K562 (cell line): ENCODE results near the gene CBX4. TPM values are rescaled to one million over a fixed set of nuclear protein-coding genes. Genes with fewer than 3 reads are reported as not detected.

ENCODE experiments used
- CBFB ChIP-seq: sonication (generic); formaldehyde crosslinking; IDR thresholded peaks from 2 replicates; pipeline ENCODE4 v1.4.0; 2020; ENCODE audit warnings: mild to moderate bottlenecking, missing genetic modification reagents
- GTF3C2 ChIP-seq: IDR thresholded peaks from 3 replicates; pipeline ENCODE4 v1.6.1; 2011; ENCODE audit warnings: borderline replicate concordance, mild to moderate bottlenecking, moderate library complexity; ENCODE audit not compliant: insufficient read length; ENCODE audit errors: extremely low read depth
- HOMEZ ChIP-seq: fragments of 250-450 bp; sonication (Bioruptor Pico); IDR thresholded peaks from 2 replicates; pipeline ENCODE4 v1.4.0; 2020; ENCODE audit warnings: mild to moderate bottlenecking, moderate library complexity
- PHTF2 ChIP-seq: fragments of 250-450 bp; sonication (Bioruptor Pico); IDR thresholded peaks from 2 replicates; pipeline ENCODE4 v1.5.0; 2021; ENCODE audit warnings: mild to moderate bottlenecking
- PURB ChIP-seq: sonication (generic); formaldehyde crosslinking; IDR thresholded peaks from 2 replicates; pipeline ENCODE4 v1.9.0; 2021; ENCODE audit warnings: low read depth, mild to moderate bottlenecking, missing genetic modification reagents
- SAP30 ChIP-seq: fragments of 200-600 bp; sonication (generic); IDR thresholded peaks from 2 replicates; pipeline ENCODE4 v1.6.1; 2012; ENCODE audit warnings: borderline replicate concordance, low read depth, mild to moderate bottlenecking, moderate library complexity, low read length, control low read depth, inconsistent platforms; ENCODE audit not compliant: insufficient read depth, poor library complexity, severe bottlenecking
- SMARCE1 ChIP-seq: fragments of 450-650 bp; IDR thresholded peaks from 2 replicates; pipeline ENCODE4 v1.7.1; 2016; ENCODE audit warnings: mild to moderate bottlenecking
- ZNF212 ChIP-seq: fragments of 450-650 bp; formaldehyde crosslinking; IDR thresholded peaks from 2 replicates; pipeline ENCODE4 v1.4.0; 2020; ENCODE audit warnings: mild to moderate bottlenecking
- ZNF253 ChIP-seq: fragments of 250-450 bp; sonication (Bioruptor Pico); conservative IDR thresholded peaks from 2 replicates; pipeline ENCODE4 v1.6.1; 2021; ENCODE audit warnings: mild to moderate bottlenecking
- ZNF766 ChIP-seq: fragments of 200-800 bp; sonication (Bioruptor generic); conservative IDR thresholded peaks from 2 replicates; pipeline ENCODE4 v1.6.1; 2016; ENCODE audit warnings: missing genetic modification characterization, missing compliant biosample characterization
- ZSCAN32 ChIP-seq: fragments of 450-650 bp; formaldehyde crosslinking; IDR thresholded peaks from 2 replicates; pipeline ENCODE4 v1.4.0; 2020; ENCODE audit warnings: mild to moderate bottlenecking, moderate library complexity
- polyA plus RNA-seq, 8 experiments: library from polyadenylated mRNA; depleted of rRNA in 4 of 8; stranded (reverse) in 5 of 8; unstranded in 3 of 8; fragments of >200 nt; fragmentation: Nextera tagmentation in 2 of 8; fragmentation: Illumina TruSeq in 1 of 8; extraction: Ambion mirVana in 2 of 8; extraction: Trizol in 1 of 8; gene quantifications; 2 replicates each; pipeline versions ENCODE4 v1.2.1 to v1.2.3, GENCODE V29; 2011 to 2014; ENCODE audit warnings: inconsistent platforms in 1 of 8, missing spikeins in 1 of 8
- total RNA-seq, 7 experiments: library from RNA; depleted of rRNA in 6 of 7; stranded (reverse); fragments of >200 nt in 6 of 7; fragmentation: Illumina TruSeq in 2 of 7; extraction: Trizol in 2 of 7; gene quantifications; 2 replicates each; pipeline versions ENCODE4 v1.2.1 to v1.2.3, GENCODE V29; 2011 to 2021; ENCODE audit warnings: low replicate concordance in 1 of 7
- TF ChIP-seq, protein P1 (sequence below): fragments of 200-400 bp; formaldehyde crosslinking; IDR thresholded peaks from 2 replicates; pipeline ENCODE4 v1.6.1; 2017; ENCODE audit warnings: mild to moderate bottlenecking, low read depth, low read length, moderate library complexity

Gene CBX4
- total and polyA plus RNA-seq, 9 of the 15 experiments (the other 6 are each of a cell fraction or from before 2014, with no cell fraction given) = 0.98 to 50.5 (median 10.0) TPM

DNA sequence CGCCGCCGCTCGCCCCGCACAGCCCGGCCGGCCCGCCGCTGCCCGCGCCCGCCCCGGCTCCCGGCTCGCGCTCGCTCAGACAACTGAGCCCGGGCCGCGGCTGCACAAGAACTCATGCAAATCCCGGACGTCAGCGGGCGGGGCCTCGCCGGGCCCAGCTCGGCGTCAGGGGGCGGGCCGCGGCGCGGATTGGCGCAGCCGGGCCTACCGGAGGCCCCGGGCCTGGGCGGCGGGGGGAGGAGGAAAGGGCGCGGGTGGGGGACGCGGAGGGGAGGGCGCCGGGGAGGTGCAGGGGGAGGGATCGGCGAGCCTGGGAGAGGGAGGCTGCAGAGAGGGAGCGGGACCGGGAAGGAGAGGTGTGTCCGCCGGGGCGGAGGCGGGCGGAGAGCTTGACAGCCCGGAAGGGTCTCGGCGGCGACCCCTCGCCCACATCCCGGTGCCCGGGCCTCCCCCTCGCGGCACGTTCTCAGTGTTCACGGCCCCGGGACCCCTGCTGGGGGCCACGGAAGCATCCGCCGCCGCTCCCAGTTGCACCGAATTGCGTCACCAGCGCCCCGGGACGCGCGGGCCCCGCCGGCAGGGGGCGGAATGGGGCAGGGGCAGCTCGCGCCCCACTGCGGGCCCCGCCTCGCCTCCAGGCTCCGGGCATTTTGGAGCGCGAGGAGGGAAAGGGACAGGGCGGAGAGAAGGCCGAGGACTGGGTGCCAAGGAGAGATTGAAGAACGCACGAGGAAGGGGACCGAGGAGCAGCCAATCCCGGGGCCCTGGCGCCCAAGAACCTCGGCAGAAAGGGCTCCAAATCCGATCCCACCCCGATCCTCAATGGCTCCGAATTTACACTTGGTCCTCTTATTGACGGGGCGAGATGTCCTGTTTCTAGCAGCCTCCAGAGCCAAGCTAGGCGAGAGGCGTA, at the start of gene CBX4 (continued):
- TF ChIP-seq CBFB (CRISPR knock-in tag) (no peak), PHTF2 (CRISPR knock-in tag) (0 out of 2 replicates have a peak, but pooled peaks have one; percentile 8), ZSCAN32 (CRISPR knock-in tag) (peak; percentile 99), PURB (CRISPR knock-in tag) (no peak), GTF3C2 (no peak), ZNF253 (CRISPR knock-in tag) (no peak), SMARCE1 (peak; percentile 70), ZNF766 (CRISPR knock-in tag) (0 out of 2 replicates have a peak, but pooled peaks have one; percentile 75), HOMEZ (CRISPR knock-in tag) (no peak), ZNF212 (CRISPR knock-in tag) (no peak), SAP30 (peak; percentile 50)
- TF ChIP-seq, protein P1, sequence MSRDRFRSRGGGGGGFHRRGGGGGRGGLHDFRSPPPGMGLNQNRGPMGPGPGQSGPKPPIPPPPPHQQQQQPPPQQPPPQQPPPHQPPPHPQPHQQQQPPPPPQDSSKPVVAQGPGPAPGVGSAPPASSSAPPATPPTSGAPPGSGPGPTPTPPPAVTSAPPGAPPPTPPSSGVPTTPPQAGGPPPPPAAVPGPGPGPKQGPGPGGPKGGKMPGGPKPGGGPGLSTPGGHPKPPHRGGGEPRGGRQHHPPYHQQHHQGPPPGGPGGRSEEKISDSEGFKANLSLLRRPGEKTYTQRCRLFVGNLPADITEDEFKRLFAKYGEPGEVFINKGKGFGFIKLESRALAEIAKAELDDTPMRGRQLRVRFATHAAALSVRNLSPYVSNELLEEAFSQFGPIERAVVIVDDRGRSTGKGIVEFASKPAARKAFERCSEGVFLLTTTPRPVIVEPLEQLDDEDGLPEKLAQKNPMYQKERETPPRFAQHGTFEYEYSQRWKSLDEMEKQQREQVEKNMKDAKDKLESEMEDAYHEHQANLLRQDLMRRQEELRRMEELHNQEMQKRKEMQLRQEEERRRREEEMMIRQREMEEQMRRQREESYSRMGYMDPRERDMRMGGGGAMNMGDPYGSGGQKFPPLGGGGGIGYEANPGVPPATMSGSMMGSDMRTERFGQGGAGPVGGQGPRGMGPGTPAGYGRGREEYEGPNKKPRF = no peak
